ENCODE measurements around the gene ZNF148.
A peak's percentile ranks its signal among the peaks of the same experiment; 100 is the strongest.

ZNF148 gene

DNA sequence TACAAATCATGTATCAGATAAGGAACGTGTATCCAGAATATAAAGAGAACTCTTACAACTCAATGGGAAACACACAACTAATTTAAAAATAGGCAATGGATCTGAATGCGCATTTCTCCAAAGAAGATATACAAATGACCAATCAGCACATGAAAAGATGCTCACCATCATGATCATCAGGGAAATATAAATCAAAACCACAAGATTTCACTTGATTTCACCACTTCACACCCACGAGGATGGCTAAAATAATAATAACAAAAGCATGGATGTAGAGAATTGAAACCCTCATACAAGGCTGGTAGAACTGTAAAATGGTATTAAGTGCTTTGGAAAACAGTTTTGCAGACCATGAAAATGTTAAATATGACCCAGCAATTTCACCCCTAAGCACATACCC is 135.9 kb downstream of the ZNF148 start:
- DNase-seq (ENCODE audit: low read depth in 1 of 2, low spot score in 1 of 2): no peak
- in situ Hi-C loops (cut with HindIII; ENCODE audit: low pct_unique_long_range_greater_than_20kb, low sequenced_read_pairs): no loop called here
- no peak for TF ChIP-seq JUND (IDR thresholded peaks at IDR 0.05; ENCODE audit: low read depth)

- TF ChIP-seq JUND (IDR thresholded peaks at IDR 0.05; ENCODE audit: low read depth): no peak
- no peak for DNase-seq (ENCODE audit: low read depth in 1 of 2, low spot score in 1 of 2)
- in situ Hi-C loops (cut with HindIII; ENCODE audit: low pct_unique_long_range_greater_than_20kb, low sequenced_read_pairs): no loop called here
These were observed 136.4 kb downstream of the ZNF148 start for GRCh38 chr3:125238759-125239158.

GRCh38 chr3:125236331-125236903 is 138.7 kb downstream of the ZNF148 start:
- in situ Hi-C loops (cut with HindIII; ENCODE audit: low pct_unique_long_range_greater_than_20kb, low sequenced_read_pairs): no loop called here
- no peak for TF ChIP-seq JUND (IDR thresholded peaks at IDR 0.05; ENCODE audit: low read depth)
- DNase-seq (ENCODE audit: low read depth in 1 of 2, low spot score in 1 of 2): no peak

- in situ Hi-C loops (cut with HindIII; ENCODE audit: low pct_unique_long_range_greater_than_20kb, low sequenced_read_pairs): no loop called here
These were observed 140.3 kb downstream of the ZNF148 start for GRCh38 chr3:125234831-125235230.

DNA sequence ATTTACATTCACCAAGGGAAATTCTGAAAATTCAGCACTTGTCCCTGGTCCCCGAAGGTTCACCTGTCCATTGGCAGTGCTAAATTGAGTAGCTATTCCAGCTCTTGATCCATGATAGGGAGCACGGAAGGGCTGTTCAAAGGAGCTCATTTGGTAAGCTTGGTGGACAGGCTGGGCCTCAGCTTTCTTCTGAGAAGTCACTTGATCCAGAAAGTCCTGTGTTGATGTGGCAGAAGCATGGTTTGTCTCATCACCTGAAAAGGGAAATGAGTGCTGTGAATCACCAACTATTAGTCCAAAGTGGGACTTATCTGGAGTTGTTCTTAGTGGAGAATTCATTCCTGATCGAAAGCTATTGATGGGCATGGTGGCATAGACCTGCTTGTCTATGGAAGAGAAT is 142.7 kb downstream of the ZNF148 start:
- DNase-seq (ENCODE audit: low read depth in 1 of 2, low spot score in 1 of 2): no peak
- no peak for TF ChIP-seq JUND (IDR thresholded peaks at IDR 0.05; ENCODE audit: low read depth)
- in situ Hi-C loops (cut with HindIII; ENCODE audit: low pct_unique_long_range_greater_than_20kb, low sequenced_read_pairs): no loop called here

More at GRCh38 chr3:125234831-125235230, 140.3 kb downstream of the ZNF148 start:
- no peak for DNase-seq (ENCODE audit: low read depth in 1 of 2, low spot score in 1 of 2)
- no peak for TF ChIP-seq JUND (IDR thresholded peaks at IDR 0.05; ENCODE audit: low read depth)

- no peak for TF ChIP-seq JUND (IDR thresholded peaks at IDR 0.05; ENCODE audit: low read depth)
- no peak for DNase-seq (ENCODE audit: low read depth in 1 of 2, low spot score in 1 of 2)
- in situ Hi-C loops (cut with HindIII; ENCODE audit: low pct_unique_long_range_greater_than_20kb, low sequenced_read_pairs): no loop called here
These were observed 143.2 kb downstream of the ZNF148 start for GRCh38 chr3:125231895-125232294.

GRCh38 chr3:125229707-125230106 is 145.4 kb downstream of the ZNF148 start:
- DNase-seq (ENCODE audit: low read depth in 1 of 2, low spot score in 1 of 2): no peak
- no peak for TF ChIP-seq JUND (IDR thresholded peaks at IDR 0.05; ENCODE audit: low read depth)
- in situ Hi-C loops (cut with HindIII; ENCODE audit: low pct_unique_long_range_greater_than_20kb, low sequenced_read_pairs): no loop called here

DNA sequence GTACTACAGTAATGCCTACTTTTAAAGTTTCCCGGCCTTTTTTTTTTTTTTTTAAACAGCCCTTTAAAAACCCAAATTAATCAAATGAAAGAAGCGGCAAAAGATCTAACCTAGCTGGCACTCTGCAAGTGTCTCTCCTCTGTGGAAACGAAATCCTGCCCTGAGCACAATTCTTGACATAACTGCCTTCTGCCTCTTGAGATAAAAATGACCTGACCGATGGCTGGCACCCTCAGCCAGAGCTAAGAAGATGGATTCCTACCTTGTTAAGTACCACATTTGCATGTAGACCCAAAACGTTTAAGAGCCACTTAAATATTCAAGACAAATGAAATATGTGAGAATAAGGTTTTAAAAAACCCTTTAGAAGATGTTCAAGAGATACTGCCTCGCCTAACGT is 146.0 kb downstream of the ZNF148 start:
- in situ Hi-C loops (cut with HindIII; ENCODE audit: low pct_unique_long_range_greater_than_20kb, low sequenced_read_pairs): no loop called here
- DNase-seq (ENCODE audit: low read depth in 1 of 2, low spot score in 1 of 2): no peak
- no peak for TF ChIP-seq JUND (IDR thresholded peaks at IDR 0.05; ENCODE audit: low read depth)

- no peak for TF ChIP-seq JUND (IDR thresholded peaks at IDR 0.05; ENCODE audit: low read depth)
- in situ Hi-C loops (cut with HindIII; ENCODE audit: low pct_unique_long_range_greater_than_20kb, low sequenced_read_pairs): no loop called here
- no peak for DNase-seq (ENCODE audit: low read depth in 1 of 2, low spot score in 1 of 2)
These were observed 153.3 kb downstream of the ZNF148 start for GRCh38 chr3:125221831-125222230.

DNA sequence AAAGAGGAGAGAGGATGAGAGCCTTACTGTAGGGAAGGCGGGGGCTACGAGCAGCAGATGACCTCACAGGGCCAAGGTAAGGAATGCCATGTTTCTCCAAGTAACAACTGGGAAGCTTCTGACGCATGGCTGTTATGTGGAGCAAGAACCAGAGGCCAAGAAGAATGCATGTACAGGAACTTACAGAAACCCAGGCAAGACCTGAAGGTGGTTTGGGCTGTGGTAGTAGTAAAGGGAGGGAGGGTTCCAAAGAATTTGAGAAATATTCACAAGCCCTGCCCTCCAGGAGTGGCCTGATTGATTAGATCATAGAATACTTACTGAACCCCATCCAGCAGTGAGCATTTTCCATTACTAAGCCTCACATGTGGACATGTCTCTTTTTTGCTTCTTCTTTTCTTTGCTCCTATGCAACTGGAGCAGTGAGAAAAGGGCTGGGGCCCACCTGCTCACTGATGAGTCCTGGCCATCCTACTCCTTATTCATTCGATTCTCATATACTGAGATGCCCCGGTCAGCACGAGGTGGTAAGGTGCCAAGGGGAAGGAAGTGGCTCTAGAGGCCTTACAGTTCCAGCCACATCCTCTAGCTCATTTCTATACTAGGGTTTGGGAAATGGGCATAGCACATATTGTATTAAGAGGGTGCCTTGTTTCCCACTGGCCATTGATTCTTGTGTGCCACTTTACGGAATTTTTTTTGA is 154.2 kb downstream of the ZNF148 start:
- in situ Hi-C loops (cut with HindIII; ENCODE audit: low pct_unique_long_range_greater_than_20kb, low sequenced_read_pairs): no loop called here
- DNase-seq (ENCODE audit: low read depth in 1 of 2, low spot score in 1 of 2): no peak

DNA sequence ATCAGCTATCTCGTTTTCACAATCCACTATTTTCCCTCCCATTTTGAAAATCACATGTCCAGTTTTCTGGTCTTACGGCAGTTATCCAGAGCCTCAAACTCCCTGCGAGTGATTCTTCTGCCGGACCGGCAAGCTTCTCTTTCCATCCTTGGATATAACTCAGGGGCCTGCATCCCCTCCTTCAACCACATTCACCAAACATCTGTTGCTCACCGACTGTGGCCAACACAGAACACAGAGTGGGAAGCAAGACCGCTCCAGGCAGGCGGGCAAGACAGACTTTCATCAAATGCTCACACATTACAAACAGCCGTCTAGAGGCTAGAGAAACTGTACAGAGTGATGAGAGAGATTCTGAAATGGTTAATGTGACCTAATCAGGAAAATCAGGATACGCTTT is 154.9 kb downstream of the ZNF148 start:
- no peak for TF ChIP-seq JUND (IDR thresholded peaks at IDR 0.05; ENCODE audit: low read depth)
- in situ Hi-C loops (cut with HindIII; ENCODE audit: low pct_unique_long_range_greater_than_20kb, low sequenced_read_pairs): no loop called here
- DNase-seq (ENCODE audit: low read depth in 1 of 2, low spot score in 1 of 2): no peak

More for the DNA sequence above, 154.2 kb downstream of the ZNF148 start:
- no peak for TF ChIP-seq JUND (IDR thresholded peaks at IDR 0.05; ENCODE audit: low read depth)

GRCh38 chr3:125219261-125219701 is 155.8 kb downstream of the ZNF148 start:
- TF ChIP-seq JUND (IDR thresholded peaks at IDR 0.05; ENCODE audit: low read depth): no peak
- in situ Hi-C loops (cut with HindIII; ENCODE audit: low pct_unique_long_range_greater_than_20kb, low sequenced_read_pairs): no loop called here
- DNase-seq (ENCODE audit: low read depth in 1 of 2, low spot score in 1 of 2): peak in 1 of 2 experiments; percentile 34

DNA sequence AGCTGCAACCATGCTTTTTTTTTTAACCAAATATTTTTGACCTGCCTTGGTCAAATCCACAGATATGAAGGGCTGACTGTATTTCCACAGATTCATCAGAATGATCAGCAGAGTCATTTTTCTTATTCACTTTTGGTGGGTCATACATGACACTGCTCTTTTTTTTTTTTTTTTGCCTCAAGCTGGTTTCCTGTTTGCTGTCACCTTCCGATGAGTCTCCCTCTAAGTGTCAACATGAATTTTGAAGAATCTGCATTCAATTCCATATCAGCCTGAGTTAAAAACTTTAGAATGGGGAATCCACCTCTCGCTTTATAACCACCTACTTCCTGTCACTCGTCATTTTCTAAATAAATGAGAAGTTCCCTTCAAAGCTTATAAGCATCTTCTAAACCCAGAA is 160.4 kb downstream of the ZNF148 start:
- no peak for DNase-seq (ENCODE audit: low read depth in 1 of 2, low spot score in 1 of 2)
- in situ Hi-C loops (cut with HindIII; ENCODE audit: low pct_unique_long_range_greater_than_20kb, low sequenced_read_pairs): no loop called here
- TF ChIP-seq JUND (IDR thresholded peaks at IDR 0.05; ENCODE audit: low read depth): no peak
